Measurements from ENCODE around the gene TNS4.

The TNS4 gene

DNA sequence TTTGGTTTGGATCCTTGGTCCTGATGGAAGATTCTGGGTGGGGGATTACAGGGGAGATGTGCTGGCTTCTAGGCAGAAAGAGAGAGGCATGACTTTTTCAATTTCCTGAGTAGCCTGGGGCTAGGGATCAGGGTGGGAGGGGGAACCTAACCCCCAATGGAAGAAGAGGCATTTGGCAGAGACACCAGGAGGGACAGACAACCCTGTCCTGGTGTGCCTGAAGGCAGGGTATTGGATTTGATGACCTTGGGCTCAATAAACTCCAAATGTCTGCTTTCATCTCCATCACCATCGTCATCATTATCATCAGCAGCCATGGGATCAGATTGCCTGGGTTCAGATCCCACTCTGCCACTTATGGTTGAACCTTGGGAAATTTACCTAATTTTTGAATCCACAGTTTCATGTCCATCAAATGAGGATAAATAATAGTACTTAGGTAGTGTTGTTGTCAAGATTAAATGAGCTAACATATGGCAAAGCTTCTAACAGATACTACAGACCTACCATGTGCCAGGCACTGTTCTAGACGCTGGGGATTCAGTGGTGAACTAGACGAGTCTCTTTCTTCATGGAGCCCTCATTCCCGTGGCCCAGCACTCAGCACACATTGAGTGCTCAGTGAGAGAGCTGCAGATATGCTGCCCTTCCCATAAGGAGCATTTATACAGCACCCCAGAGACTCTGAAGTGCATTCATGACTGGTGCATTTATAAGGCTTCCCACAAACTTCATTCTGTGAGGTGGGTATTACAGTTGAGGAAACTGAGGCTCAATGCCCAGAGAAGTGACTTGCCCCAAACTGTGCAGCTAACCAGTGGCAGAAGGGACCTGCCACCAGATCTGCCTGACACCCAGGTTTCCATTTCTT, 31.4 kb downstream of the TNS4 start:
- H3K27ac Mint-ChIP-seq: no peak overlapping the region
- ATAC-seq (no peak), DNase-seq (no peak)
- no peaks in the 10 kb centered on the region for H3K9me3 Mint-ChIP-seq
- no peaks in the 10 kb centered on the region for H3K36me3 Mint-ChIP-seq (ENCODE audit: low read depth)
- peaks cover 5% of the 10 kb centered on the region for H3K27me3 Mint-ChIP-seq
- H3K4me1 Mint-ChIP-seq: no peaks in the 10 kb centered on the region
- H3K4me3 Mint-ChIP-seq: no peak overlapping the region

DNA sequence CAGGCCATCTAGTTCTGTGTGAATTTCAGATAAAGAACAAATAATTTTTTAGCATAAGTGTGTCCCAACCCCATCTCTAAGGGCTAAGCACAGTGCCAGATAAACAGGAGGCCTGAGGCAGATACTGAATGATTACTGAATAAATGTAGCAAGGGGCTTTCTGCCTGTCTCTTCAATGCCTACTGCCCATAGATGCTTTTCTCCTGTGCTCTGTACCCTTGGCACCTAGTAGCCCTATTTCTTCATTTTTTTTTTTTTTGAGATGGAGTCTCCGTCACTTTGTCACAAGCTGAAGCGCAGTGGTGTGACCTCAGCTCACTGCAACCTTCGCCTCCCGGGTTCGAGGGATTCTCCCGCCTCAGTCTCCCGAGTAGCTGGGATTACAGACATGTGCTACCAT, 32.9 kb downstream of the TNS4 start:
- Mint-ChIP-seq H3K36me3 (ENCODE audit: low read depth) (no peaks in the 10 kb centered on the region), H3K9me3 (no peaks in the 10 kb centered on the region), H3K4me1 (no peaks in the 10 kb centered on the region)

DNA sequence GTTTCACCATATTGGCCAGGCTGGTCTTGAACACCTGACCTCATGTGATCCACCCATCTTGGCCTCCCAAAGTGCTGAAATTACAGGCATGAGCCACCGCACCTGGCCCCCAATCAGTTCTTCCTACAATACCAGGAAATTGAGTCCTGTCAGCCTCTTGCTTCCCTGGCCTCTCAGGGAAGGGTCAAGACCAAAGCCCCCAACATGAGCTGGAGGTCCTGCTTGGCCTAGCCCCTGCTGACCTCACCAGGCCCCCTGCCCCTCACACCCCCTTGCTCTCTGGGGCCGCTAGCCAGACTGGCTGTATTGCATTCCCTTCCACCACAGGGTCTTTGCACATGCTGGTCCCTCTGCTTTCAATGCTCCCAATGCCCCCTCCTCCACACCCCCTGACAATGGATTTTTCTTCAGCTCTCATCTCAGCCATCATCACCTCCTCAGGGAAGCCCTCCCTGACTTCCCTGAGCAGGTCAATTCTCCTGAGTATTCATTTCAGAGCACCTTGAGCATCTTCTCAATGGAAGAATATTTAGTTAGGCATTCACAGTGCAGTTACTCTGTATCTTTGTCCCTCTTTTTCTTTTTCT, 34.0 kb downstream of the TNS4 start:
- H3K27ac Mint-ChIP-seq: no peak overlapping the region
- no peaks in the 10 kb centered on the region for H3K9me3 Mint-ChIP-seq
- no peak overlapping the region for H3K4me3 Mint-ChIP-seq
- DNase-seq: no peak
- H3K27me3 Mint-ChIP-seq: peaks cover 5% of the 10 kb centered on the region
- H3K36me3 Mint-ChIP-seq (ENCODE audit: low read depth): no peaks in the 10 kb centered on the region
- ATAC-seq: no peak
- no peaks in the 10 kb centered on the region for H3K4me1 Mint-ChIP-seq

More for the DNA sequence above, 32.9 kb downstream of the TNS4 start:
- ATAC-seq (no peak), DNase-seq (no peak)
- Mint-ChIP-seq H3K4me3 (no peak overlapping the region), H3K27ac (no peak overlapping the region), H3K27me3 (peaks cover 5% of the 10 kb centered on the region)

DNA sequence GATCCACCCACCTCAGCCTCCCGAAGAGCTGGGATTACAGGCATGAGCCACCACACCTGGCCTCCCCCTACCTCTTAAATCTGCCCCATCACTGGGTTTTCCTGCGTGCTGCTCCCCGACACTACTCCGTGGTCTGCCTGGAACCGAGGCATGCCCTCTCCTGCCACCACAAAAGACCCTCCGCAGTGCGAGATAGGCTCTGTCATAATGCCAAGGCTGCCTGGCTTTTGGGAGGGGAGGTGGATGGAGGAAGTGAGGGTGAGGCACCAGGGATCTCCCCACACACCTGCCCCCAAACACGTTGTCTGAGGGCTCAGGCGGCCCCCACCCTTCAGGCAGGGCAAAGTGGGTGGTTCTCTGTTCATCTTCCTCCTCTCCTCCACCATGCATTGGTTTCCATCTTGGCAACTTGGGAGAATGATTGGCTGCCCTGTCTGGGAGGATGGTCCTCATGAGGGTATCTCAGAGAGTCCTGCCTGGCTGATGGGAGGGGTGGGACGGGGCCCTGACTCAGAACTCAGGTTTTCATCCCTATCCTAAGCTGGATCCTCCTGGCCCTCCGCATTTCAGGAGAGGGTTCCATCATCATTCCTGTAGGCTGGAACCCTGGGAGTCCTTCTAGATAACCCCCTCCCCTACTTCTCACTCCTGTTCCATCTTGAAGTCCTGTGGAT, 35.0 kb downstream of the TNS4 start:
- Mint-ChIP-seq H3K9me3 (no peaks in the 10 kb centered on the region), H3K27me3 (peaks cover 5% of the 10 kb centered on the region), H3K36me3 (ENCODE audit: low read depth) (no peaks in the 10 kb centered on the region), H3K4me1 (no peaks in the 10 kb centered on the region), H3K27ac (no peak overlapping the region), H3K4me3 (no peak overlapping the region)
- ATAC-seq: no peak
- no peak for DNase-seq

DNA sequence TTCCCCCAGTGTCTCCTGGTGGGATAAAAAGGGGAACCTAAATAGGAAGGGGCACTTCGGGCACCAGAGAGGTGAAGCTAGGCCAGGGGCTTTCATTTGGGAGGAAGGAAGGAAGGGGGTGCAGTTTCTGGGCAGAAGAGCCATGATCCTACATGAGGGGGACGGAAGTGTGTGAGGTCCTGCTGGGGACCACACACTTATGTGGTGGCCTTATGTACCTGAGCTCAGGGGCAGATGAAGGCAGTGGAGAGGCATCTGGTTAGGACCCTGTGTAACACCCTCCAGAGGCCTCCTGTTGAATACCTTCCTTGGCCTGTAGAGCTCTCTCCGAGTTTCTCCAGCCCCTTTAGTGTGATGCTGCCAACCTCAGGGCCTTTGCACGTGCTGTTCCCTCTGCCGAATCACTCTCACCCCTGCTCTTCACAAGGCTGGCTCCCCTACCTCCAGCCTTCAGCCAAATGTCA, 37.0 kb downstream of the TNS4 start:
- Mint-ChIP-seq H3K4me1 (no peaks in the 10 kb centered on the region), H3K4me3 (no peak overlapping the region), H3K27ac (no peak overlapping the region), H3K36me3 (ENCODE audit: low read depth) (no peaks in the 10 kb centered on the region), H3K9me3 (no peaks in the 10 kb centered on the region), H3K27me3 (peaks cover 5% of the 10 kb centered on the region)
- DNase-seq: no peak
- peak; percentile 15 for ATAC-seq

DNA sequence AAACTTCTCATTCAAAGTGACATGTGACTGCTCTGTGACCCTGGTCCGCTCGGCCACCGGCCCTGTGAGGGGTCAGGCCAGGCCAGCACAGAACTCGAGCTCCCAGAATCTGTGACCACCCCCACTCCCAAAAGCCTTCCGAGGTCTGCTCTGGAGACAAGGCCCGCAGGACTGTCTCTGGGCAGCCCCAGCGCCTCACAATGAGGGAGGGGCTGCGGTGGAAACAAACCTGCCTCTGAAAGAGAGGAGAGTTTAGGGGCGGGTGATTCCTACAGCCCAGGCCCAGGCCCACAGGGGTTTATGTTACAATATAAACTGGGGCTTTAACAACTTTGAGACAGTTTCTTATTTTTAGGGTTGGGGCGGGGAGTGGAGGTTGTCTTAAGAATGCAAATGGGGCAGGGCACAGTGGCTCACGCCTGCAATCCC, 38.3 kb downstream of the TNS4 start:
- H3K27me3 Mint-ChIP-seq: peaks cover 5% of the 10 kb centered on the region
- no peaks in the 10 kb centered on the region for H3K4me1 Mint-ChIP-seq
- no peak for DNase-seq
- H3K9me3 Mint-ChIP-seq: no peaks in the 10 kb centered on the region
- H3K27ac Mint-ChIP-seq: no peak overlapping the region
- H3K36me3 Mint-ChIP-seq (ENCODE audit: low read depth): no peaks in the 10 kb centered on the region
- ATAC-seq: no peak
- H3K4me3 Mint-ChIP-seq: no peak overlapping the region

DNA sequence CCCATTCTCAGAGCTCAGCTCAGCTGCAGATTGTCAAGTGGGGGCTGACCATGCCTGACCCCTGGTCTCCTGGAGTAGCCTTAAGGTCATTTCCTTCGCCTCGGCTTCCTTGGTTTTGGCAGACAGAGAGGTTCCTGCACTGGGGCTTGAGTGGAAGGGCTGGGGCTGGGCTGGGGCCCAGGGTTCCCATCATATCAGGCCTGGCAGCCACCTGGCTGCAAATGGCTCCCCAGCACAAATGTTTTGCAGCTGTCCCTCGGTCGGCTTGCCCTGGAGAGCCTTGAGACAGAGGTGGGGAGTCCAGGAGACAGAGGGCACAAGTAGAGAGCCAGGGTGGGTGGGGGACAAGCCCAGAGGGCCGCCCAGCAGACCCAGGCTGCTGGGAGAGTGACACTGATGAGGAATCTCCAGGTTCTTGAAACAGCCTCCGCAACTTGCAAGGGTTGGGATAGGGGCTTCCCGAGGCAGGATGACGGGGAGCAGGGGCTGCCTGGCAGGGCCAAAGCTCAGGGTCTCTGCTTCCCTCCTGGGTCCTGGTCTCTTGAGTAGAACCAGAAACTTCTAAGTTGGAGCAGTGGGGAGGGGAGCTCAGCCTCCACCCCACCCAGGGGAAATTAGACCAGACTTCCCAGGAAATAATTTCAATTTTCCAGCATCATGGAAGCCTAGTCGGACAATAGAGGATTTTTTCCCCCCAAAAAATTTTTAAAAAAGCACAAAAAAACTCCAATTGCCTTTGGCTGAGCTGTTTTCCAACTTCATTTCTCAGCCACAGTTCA, 38.9 kb downstream of the TNS4 start:
- DNase-seq (no peak), ATAC-seq (no peak)
- H3K27me3 Mint-ChIP-seq: peaks cover 5% of the 10 kb centered on the region
- no peak overlapping the region for H3K27ac Mint-ChIP-seq
- no peaks in the 10 kb centered on the region for H3K4me1 Mint-ChIP-seq
- no peaks in the 10 kb centered on the region for H3K9me3 Mint-ChIP-seq
- H3K4me3 Mint-ChIP-seq: no peak overlapping the region
- H3K36me3 Mint-ChIP-seq (ENCODE audit: low read depth): no peaks in the 10 kb centered on the region

DNA sequence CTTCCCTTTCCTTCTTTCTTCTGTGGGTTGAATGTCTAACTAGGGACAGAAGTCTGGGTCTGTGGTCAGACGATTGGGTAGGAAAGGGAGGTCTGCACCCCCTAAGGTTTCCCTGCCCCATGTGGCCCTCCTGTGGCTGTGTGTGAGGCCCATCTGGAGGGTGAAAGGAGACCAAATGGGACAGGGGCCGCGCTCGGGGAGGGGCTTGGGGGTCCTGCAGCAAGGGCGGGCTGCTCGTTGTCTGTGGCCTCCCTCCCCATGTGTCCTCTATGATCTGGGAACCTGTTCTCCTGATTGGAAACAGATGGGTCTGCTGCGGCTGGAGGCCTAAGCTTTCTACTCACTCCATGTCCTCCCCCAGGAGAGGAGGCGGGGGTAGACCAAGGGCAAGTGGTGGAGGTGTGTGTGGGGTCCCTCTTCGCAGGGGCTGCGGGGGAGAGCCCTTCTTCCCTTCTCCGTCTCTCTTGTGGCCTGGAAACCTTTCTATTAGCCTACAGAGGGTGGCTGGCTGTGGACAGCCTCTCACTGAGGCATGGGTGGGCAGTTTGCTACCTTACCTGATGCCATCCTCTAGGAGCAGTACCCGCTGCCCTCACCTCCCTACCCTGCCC, 39.6 kb downstream of the TNS4 start:
- DNase-seq (no peak), ATAC-seq (no peak)
- peaks cover 4% of the 10 kb centered on the region for H3K27me3 Mint-ChIP-seq
- no peaks in the 10 kb centered on the region for H3K9me3 Mint-ChIP-seq
- no peak overlapping the region for H3K4me3 Mint-ChIP-seq
- H3K36me3 Mint-ChIP-seq (ENCODE audit: low read depth): no peaks in the 10 kb centered on the region
- H3K4me1 Mint-ChIP-seq: no peaks in the 10 kb centered on the region
- no peak overlapping the region for H3K27ac Mint-ChIP-seq

DNA sequence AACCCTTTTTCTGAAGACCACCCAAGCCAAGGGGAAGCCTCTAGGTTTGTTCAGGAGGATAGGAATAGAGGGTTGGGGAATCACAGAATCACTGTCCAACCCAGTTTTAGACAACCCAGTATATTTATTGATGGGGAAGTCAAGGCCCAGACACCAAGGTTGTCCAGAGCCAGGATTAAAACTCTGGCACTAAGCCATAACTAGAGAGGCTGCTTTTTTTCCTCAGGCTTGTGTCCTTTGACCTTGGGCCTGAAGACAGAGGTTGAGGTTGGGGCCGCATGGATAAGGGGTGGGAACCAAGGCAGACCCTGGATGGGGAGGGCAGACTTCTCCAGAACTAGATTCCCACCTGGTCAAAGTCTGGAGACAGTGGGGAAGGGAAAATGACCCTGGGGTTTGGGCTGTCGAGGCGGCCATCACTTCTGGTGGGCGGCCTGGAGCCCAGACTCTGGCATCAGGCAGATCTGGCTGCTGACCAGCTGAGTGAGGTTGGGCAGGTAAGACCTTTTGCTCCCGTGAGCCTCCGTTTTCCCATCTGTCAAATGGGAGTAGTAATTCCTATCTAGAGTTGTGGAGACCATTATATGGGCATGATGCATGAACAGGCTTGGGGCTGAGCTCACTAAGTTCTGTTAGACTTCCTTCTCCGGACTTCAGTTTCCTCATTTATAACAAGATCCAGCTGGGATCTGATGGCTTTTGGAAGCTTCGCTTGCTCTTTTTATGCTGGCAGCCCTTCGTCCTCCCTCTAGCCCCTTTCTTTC, 40.3 kb downstream of the TNS4 start:
- H3K4me1 Mint-ChIP-seq: no peaks in the 10 kb centered on the region
- H3K9me3 Mint-ChIP-seq: no peaks in the 10 kb centered on the region
- no peak overlapping the region for H3K27ac Mint-ChIP-seq
- no peaks in the 10 kb centered on the region for H3K36me3 Mint-ChIP-seq (ENCODE audit: low read depth)
- no peak for ATAC-seq
- H3K27me3 Mint-ChIP-seq: peaks cover 3% of the 10 kb centered on the region
- H3K4me3 Mint-ChIP-seq: no peak overlapping the region
- DNase-seq: no peak

DNA sequence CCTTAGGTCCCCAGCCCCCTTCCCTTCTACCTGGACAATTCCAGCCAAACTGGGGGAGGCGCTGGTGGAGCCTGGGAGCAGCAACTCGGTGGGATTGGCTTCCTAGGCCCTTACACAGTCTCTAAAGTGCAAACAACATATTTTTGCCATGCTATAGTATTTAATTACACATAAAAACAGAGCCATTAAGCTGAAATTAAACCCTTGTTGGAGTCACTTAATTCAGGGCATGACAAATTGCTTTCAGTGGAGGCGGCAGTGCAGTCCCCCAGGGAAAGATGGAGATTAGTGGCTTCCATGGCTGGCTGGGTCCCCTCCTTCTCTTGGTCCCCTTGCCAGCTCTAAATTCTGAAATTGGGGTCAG, 40.8 kb downstream of the TNS4 start:
- ATAC-seq (no peak), DNase-seq (no peak)
- no peaks in the 10 kb centered on the region for H3K27me3 Mint-ChIP-seq
- H3K27ac Mint-ChIP-seq: no peak overlapping the region
- H3K9me3 Mint-ChIP-seq: no peaks in the 10 kb centered on the region
- H3K36me3 Mint-ChIP-seq (ENCODE audit: low read depth): no peaks in the 10 kb centered on the region
- H3K4me1 Mint-ChIP-seq: no peaks in the 10 kb centered on the region
- no peak overlapping the region for H3K4me3 Mint-ChIP-seq

DNA sequence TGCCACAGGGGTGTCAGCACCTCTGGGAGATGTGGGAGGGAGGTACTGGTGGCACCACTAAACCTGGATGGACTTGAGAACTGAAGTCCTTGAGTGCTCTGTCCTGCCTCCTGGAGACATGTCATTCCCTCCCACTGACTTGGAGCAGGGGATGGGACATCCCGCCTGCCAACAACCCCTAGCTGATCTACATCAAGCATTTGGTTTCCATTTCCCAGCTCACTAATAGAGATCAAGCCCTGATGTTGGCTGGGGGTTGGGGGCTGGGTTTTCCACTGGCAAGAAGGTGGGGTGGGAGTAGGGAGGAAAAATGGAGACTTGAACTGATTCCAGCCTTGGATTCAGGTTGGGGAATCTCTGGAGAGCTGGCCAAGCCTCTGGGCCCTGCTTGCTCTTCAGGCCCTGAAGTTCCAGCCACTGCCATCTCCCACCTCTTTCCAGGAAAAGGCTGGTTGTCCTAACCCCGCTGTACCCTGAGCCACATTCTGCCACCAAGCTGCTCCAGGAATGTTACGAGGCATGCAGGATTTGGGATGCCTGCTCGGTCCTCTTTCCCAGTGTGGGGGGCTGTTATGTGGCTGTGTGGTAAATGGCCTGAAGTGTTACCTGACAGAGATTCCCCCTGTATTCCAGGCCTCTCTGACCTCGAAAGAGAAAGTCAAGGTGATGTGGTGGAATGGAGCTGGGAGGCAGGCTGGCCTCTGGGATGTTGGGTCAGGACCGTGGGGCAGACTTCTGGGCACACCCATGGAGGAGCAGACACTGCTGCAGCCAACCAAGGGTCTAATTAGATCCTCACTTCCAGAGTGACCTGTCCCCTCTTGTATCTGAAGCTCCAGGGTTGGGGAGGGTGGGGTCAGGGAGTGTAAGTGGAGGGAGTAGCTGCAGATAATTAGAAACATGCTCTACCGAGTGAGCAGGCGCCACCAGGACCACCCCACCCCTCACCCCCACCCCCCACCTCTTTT, 41.5 kb downstream of the TNS4 start:
- H3K4me1 Mint-ChIP-seq: no peaks in the 10 kb centered on the region
- no peak for DNase-seq
- H3K4me3 Mint-ChIP-seq: no peak overlapping the region
- H3K9me3 Mint-ChIP-seq: no peaks in the 10 kb centered on the region
- no peaks in the 10 kb centered on the region for H3K36me3 Mint-ChIP-seq (ENCODE audit: low read depth)
- no peak for ATAC-seq
- H3K27me3 Mint-ChIP-seq: no peaks in the 10 kb centered on the region
- H3K27ac Mint-ChIP-seq: no peak overlapping the region

DNA sequence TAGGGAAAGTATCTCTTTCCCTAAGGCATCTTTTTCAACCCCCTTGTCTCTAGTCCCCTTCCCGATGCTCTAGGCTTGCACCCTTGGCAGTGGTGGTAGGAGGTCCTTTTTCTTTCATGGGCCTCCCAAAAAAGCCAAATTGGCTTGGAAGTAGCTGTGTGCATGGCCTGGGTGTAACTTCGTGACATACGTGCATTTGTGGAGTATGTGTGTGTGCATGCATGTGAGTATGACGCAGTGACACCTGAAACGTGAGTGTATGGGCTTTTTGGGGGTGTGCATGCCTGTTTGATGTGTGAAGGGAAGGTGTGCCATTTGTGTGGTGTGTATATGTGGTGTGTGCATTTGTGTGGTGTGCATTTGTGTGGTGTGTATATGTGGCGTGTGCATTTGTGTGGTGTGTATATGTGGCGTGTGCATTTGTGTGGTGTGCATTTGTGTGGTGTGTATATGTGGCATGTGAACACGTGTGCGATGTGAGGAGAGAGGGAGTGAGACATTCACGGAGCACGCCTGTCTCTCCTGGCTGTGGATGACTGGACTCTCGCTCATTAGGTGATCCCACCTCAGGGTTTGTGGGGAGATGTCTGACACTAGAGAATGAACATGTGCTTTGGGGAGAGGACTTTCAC, 42.5 kb downstream of the TNS4 start:
- Mint-ChIP-seq H3K9me3 (no peaks in the 10 kb centered on the region), H3K36me3 (ENCODE audit: low read depth) (no peaks in the 10 kb centered on the region), H3K27me3 (no peaks in the 10 kb centered on the region), H3K4me1 (no peaks in the 10 kb centered on the region), H3K27ac (no peak overlapping the region), H3K4me3 (no peak overlapping the region)
- no peak for ATAC-seq
- DNase-seq: no peak

Data from activated naive CD8-positive, alpha-beta T cell treated with anti-CD3 and anti-CD28 coated beads, Interleukin-2, amount 50 U/mL, for 24 hours (primary cell).